Memory B cell (primary cell): ENCODE measurements around the gene SALL1.

Experiments used
- ATAC-seq: fragments of 150-1000 bp; cut with Tn5 transposase; 2 replicates; pipeline ENCODE4 v1.10.0; 2021; ENCODE audit warnings: low read depth, mild to moderate bottlenecking, moderate library complexity
- DNase-seq, 2 donors: peaks; one replicate each; pipeline ENCODE4 v3.0.0; 2022; ENCODE audit warnings: low spot score in 2 of 2
- H3K27ac Mint-ChIP-seq: one replicate; pipeline ENCODE4 v1.8.0; 2022; ENCODE audit warnings: mild to moderate bottlenecking, moderate library complexity, mixed read lengths
- H3K27me3 Mint-ChIP-seq: one replicate; pipeline ENCODE4 v1.8.0; 2022; ENCODE audit warnings: mixed read lengths
- H3K36me3 Mint-ChIP-seq: one replicate; pipeline ENCODE4 v1.8.0; 2022; ENCODE audit warnings: mild to moderate bottlenecking, mixed read lengths
- H3K4me1 Mint-ChIP-seq: one replicate; pipeline ENCODE4 v1.8.0; 2022; ENCODE audit warnings: mixed read lengths
- H3K4me3 Mint-ChIP-seq: one replicate; pipeline ENCODE4 v1.8.0; 2022; ENCODE audit warnings: mild to moderate bottlenecking, moderate library complexity, mixed read lengths
- H3K9me3 Mint-ChIP-seq: one replicate; pipeline ENCODE4 v1.8.0; 2022; ENCODE audit warnings: mixed read lengths

Gene SALL1

GRCh38 chr16:51150888-51151320, at the start of gene SALL1:
SALL1 (minus strand) TSS chr16:51151270; CDS start chr16:51151241, 29 bp downstream.
- H3K27me3 Mint-ChIP-seq: peaks cover 11% of the 10 kb centered on the region
- H3K4me3 Mint-ChIP-seq: no peak within 1 kb of the TSS
- ATAC-seq (no peak), DNase-seq (no peak)
- H3K4me1 Mint-ChIP-seq: peaks cover 3% of the 10 kb centered on the region
- peaks cover 5% of the 10 kb centered on the region for H3K36me3 Mint-ChIP-seq
- no peak within 1 kb of the TSS for H3K27ac Mint-ChIP-seq
- H3K9me3 Mint-ChIP-seq: peaks cover 3% of the 10 kb centered on the region

DNA sequence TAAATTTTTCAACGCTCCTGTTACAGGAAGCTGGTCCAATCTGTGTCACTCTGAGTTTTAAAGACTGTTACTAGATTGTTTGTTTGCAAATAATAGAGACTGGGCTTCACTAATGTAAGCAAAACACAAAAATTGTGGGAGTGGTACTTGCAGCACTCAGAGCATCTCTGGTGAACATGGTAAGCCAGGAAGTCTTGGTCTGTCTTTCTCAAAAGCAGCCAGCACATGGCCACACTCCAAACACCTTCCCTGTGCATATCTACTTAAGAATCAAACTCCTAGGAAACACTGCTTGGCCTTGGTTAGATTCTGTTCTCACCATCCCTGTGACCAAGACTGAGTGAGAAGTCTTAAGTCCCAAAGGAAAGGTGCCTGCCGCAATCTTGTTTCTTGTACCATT, 49.7 kb upstream of the SALL1 start:
- Mint-ChIP-seq H3K36me3 (no peaks in the 10 kb centered on the region), H3K9me3 (peaks cover 7% of the 10 kb centered on the region), H3K4me3 (no peak overlapping the region), H3K4me1 (no peaks in the 10 kb centered on the region), H3K27ac (no peak overlapping the region), H3K27me3 (no peaks in the 10 kb centered on the region)
- no peak for DNase-seq
- no peak for ATAC-seq

GRCh38 chr16:51197953-51198748, 47.1 kb upstream of the SALL1 start:
- Mint-ChIP-seq H3K9me3 (peaks cover 6% of the 10 kb centered on the region), H3K36me3 (no peaks in the 10 kb centered on the region), H3K4me3 (no peak overlapping the region), H3K27me3 (no peaks in the 10 kb centered on the region), H3K27ac (no peak overlapping the region), H3K4me1 (no peaks in the 10 kb centered on the region)
- ATAC-seq (no peak), DNase-seq (no peak)

GRCh38 chr16:51193879-51194278, 42.8 kb upstream of the SALL1 start:
- H3K27ac Mint-ChIP-seq: no peak overlapping the region
- DNase-seq: no peak
- no peaks in the 10 kb centered on the region for H3K36me3 Mint-ChIP-seq
- H3K27me3 Mint-ChIP-seq: no peaks in the 10 kb centered on the region
- ATAC-seq: no peak
- H3K9me3 Mint-ChIP-seq: peaks cover 3% of the 10 kb centered on the region
- H3K4me3 Mint-ChIP-seq: no peak overlapping the region
- no peaks in the 10 kb centered on the region for H3K4me1 Mint-ChIP-seq

GRCh38 chr16:51184702-51185433, 33.8 kb upstream of the SALL1 start:
- DNase-seq (no peak), ATAC-seq (no peak)
- Mint-ChIP-seq H3K27ac (no peak overlapping the region), H3K36me3 (no peaks in the 10 kb centered on the region), H3K27me3 (no peaks in the 10 kb centered on the region), H3K4me1 (no peaks in the 10 kb centered on the region), H3K9me3 (peaks cover 2% of the 10 kb centered on the region), H3K4me3 (no peak overlapping the region)

DNA sequence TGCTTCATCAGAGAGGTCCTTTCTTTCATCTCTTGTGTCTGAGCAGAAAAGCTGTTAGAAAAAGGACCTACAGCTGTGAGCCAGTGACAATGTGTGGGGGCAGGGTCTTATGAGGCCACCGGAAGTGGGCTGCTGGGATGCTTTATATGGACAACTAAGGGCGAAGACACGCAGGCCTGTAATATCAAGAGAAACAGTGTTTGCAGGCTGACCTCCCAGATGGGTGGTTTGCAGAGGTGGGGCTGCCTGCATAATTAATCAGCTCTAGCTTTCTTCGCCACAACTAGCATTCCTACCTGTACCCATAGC, 30.4 kb upstream of the SALL1 start:
- Mint-ChIP-seq H3K27me3 (no peaks in the 10 kb centered on the region), H3K4me1 (no peaks in the 10 kb centered on the region), H3K4me3 (no peak overlapping the region), H3K36me3 (no peaks in the 10 kb centered on the region), H3K9me3 (peaks cover 2% of the 10 kb centered on the region), H3K27ac (no peak overlapping the region)
- DNase-seq (no peak), ATAC-seq (no peak)

GRCh38 chr16:51180719-51181502, 29.8 kb upstream of the SALL1 start:
- no peaks in the 10 kb centered on the region for H3K27me3 Mint-ChIP-seq
- no peak overlapping the region for H3K4me3 Mint-ChIP-seq
- H3K36me3 Mint-ChIP-seq: no peaks in the 10 kb centered on the region
- H3K9me3 Mint-ChIP-seq: peaks cover 2% of the 10 kb centered on the region
- no peak overlapping the region for H3K27ac Mint-ChIP-seq
- DNase-seq (no peak), ATAC-seq (no peak)
- H3K4me1 Mint-ChIP-seq: no peaks in the 10 kb centered on the region

- Mint-ChIP-seq H3K36me3 (no peaks in the 10 kb centered on the region), H3K4me3 (no peak overlapping the region), H3K27ac (no peak overlapping the region), H3K4me1 (no peaks in the 10 kb centered on the region), H3K27me3 (no peaks in the 10 kb centered on the region), H3K9me3 (no peaks in the 10 kb centered on the region)
- DNase-seq (no peak), ATAC-seq (no peak)
Observed at GRCh38 chr16:51175081-51175480, 24.0 kb upstream of the SALL1 start.

DNA sequence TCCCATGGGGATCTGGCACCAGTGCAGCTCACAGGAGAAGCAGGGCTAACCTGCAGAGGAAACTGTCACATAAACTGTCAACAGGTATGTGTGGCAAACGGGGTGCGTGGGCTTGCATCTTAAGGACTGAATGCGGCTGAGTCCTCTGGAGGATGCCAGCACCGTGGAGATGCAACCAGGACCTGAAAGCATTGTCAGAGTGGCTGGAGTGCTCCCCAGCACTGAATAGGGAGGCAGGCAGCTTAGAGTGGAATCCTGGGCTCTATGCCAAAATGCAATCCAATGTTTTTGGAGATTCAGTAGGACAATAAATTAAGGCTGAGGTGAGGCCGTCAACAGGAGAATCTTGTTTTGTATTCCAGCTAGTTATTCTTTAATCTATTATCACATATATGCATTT, 21.3 kb upstream of the SALL1 start:
- Mint-ChIP-seq H3K36me3 (no peaks in the 10 kb centered on the region), H3K4me3 (no peak overlapping the region), H3K27me3 (no peaks in the 10 kb centered on the region), H3K4me1 (no peaks in the 10 kb centered on the region), H3K27ac (no peak overlapping the region), H3K9me3 (no peaks in the 10 kb centered on the region)
- DNase-seq (no peak), ATAC-seq (no peak)

DNA sequence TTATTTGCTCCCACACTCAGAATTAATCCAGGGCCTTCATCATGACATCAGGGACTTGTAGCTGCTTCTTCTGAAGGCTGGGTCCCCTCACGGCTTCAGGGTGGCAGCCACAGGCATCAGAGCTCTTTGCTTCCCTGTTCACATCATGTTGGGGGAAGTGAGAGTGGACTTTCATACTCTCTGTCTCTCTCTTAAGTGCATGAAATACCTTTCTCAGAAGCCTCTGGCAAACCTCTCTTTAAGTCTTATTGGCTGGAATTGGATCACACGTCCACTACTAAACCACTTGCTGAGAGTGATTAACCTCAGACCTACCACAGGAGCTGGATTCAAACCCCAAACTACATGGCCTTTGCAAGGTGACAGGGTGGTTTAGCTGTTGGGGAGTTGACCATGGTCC, 17.7 kb upstream of the SALL1 start:
- Mint-ChIP-seq H3K4me1 (no peaks in the 10 kb centered on the region), H3K9me3 (no peaks in the 10 kb centered on the region), H3K36me3 (no peaks in the 10 kb centered on the region), H3K4me3 (no peak overlapping the region), H3K27ac (no peak overlapping the region), H3K27me3 (no peaks in the 10 kb centered on the region)
- DNase-seq: no peak
- no peak for ATAC-seq

- Mint-ChIP-seq H3K4me1 (no peaks in the 10 kb centered on the region), H3K36me3 (no peaks in the 10 kb centered on the region), H3K4me3 (no peak overlapping the region), H3K9me3 (no peaks in the 10 kb centered on the region), H3K27ac (no peak overlapping the region), H3K27me3 (no peaks in the 10 kb centered on the region)
- no peak for DNase-seq
- no peak for ATAC-seq
Observed at GRCh38 chr16:51167170-51167895, 16.3 kb upstream of the SALL1 start.

GRCh38 chr16:51166541-51166940, 15.5 kb upstream of the SALL1 start:
- H3K4me1 Mint-ChIP-seq: no peaks in the 10 kb centered on the region
- DNase-seq (no peak), ATAC-seq (no peak)
- no peaks in the 10 kb centered on the region for H3K27me3 Mint-ChIP-seq
- H3K4me3 Mint-ChIP-seq: no peak overlapping the region
- H3K9me3 Mint-ChIP-seq: no peaks in the 10 kb centered on the region
- no peak overlapping the region for H3K27ac Mint-ChIP-seq
- H3K36me3 Mint-ChIP-seq: no peaks in the 10 kb centered on the region

GRCh38 chr16:51166091-51166490, 15.0 kb upstream of the SALL1 start:
- no peak for ATAC-seq
- H3K27me3 Mint-ChIP-seq: no peaks in the 10 kb centered on the region
- no peak overlapping the region for H3K27ac Mint-ChIP-seq
- no peak for DNase-seq
- H3K9me3 Mint-ChIP-seq: no peaks in the 10 kb centered on the region
- H3K4me1 Mint-ChIP-seq: no peaks in the 10 kb centered on the region
- H3K4me3 Mint-ChIP-seq: no peak overlapping the region
- no peaks in the 10 kb centered on the region for H3K36me3 Mint-ChIP-seq

DNA sequence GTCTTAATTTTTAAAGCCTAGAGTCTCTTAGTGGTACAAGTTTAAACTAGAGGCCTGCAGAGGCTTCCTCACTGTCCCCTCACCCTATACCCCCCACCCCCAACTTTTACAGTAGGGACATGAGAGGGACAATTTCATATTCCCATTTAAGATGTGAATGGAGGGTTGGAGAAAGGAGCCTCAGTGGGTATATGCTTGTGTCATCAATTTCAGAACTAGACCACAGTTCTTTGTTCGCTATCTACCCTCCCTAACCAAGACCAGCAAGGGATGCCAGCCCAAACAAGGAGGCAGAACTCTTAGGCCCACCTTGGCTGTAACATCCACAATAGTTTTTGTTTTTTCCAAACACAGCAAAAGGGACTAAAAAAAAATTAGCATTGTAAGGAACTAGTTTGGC, 14.0 kb upstream of the SALL1 start:
- no peaks in the 10 kb centered on the region for H3K27me3 Mint-ChIP-seq
- H3K9me3 Mint-ChIP-seq: no peaks in the 10 kb centered on the region
- no peak for ATAC-seq
- DNase-seq: no peak
- H3K4me3 Mint-ChIP-seq: no peak overlapping the region
- H3K36me3 Mint-ChIP-seq: no peaks in the 10 kb centered on the region
- no peaks in the 10 kb centered on the region for H3K4me1 Mint-ChIP-seq
- no peak overlapping the region for H3K27ac Mint-ChIP-seq
